22Rv1 (cell line): ENCODE measurements around the gene DNM3.

ENCODE experiments used
- ZFX ChIP-seq: fragments of 450-650 bp; IDR thresholded peaks from 2 replicates; pipeline ENCODE4 v1.6.1; 2017; ENCODE audit warnings: antibody characterized with exemption, borderline replicate concordance
- TF ChIP-seq, protein P1 (sequence below): fragments of 450-650 bp; IDR thresholded peaks from 2 replicates; pipeline ENCODE4 v1.5.1; 2017; ENCODE audit warnings: mild to moderate bottlenecking

DNA sequence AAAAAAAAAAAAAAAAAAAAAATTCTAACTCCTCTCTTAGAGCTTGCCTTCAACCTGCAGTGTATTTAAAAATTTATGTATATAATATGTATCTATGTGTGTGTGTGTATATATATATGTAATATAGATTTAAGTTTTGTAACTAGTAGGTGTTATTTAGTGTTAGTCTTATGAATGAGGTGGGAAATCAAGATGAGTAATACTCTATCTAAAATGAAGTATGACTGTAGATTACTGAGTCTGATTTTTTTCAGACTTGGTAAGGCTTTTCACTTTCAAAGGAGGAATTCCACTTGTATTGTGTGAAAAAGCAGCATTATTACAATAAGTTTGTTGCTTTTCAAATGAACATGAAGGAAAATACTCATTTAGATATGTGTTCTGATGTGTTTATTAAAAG, 5.4 kb upstream of the DNM3 start:
- TF ChIP-seq, protein P1, sequence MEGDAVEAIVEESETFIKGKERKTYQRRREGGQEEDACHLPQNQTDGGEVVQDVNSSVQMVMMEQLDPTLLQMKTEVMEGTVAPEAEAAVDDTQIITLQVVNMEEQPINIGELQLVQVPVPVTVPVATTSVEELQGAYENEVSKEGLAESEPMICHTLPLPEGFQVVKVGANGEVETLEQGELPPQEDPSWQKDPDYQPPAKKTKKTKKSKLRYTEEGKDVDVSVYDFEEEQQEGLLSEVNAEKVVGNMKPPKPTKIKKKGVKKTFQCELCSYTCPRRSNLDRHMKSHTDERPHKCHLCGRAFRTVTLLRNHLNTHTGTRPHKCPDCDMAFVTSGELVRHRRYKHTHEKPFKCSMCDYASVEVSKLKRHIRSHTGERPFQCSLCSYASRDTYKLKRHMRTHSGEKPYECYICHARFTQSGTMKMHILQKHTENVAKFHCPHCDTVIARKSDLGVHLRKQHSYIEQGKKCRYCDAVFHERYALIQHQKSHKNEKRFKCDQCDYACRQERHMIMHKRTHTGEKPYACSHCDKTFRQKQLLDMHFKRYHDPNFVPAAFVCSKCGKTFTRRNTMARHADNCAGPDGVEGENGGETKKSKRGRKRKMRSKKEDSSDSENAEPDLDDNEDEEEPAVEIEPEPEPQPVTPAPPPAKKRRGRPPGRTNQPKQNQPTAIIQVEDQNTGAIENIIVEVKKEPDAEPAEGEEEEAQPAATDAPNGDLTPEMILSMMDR: no peak
- TF ChIP-seq ZFX: no peak
